Effector memory CD8-positive, alpha-beta T cell (primary cell): ENCODE results near the gene UGT2A2.

Experiments
- ATAC-seq: fragments of 150-1000 bp; cut with Tn5 transposase; replicated peaks from 2 replicates; pipeline ENCODE4 v1.10.0; 2021; ENCODE audit warnings: mild to moderate bottlenecking, moderate library complexity
- DNase-seq, 3 experiments: peaks; one replicate each; pipeline ENCODE4 v3.0.0; 2021
- H3K27ac Mint-ChIP-seq, 2 donors: one replicate each; pipeline ENCODE4 v1.8.0; 2022; ENCODE audit warnings: mild to moderate bottlenecking in 2 of 2, mixed read lengths in 2 of 2, moderate library complexity in 2 of 2
- H3K27me3 Mint-ChIP-seq, 2 donors: one replicate each; pipeline ENCODE4 v1.8.0; 2022; ENCODE audit warnings: mixed read lengths in 2 of 2
- H3K36me3 Mint-ChIP-seq: one replicate; pipeline ENCODE4 v1.8.0; 2022; ENCODE audit warnings: mild to moderate bottlenecking, moderate library complexity, mixed read lengths; ENCODE audit not compliant: insufficient read depth
- H3K4me1 Mint-ChIP-seq, 2 donors: one replicate each; pipeline ENCODE4 v1.8.0; 2022; ENCODE audit warnings: low read depth in 2 of 2, mixed read lengths in 2 of 2
- H3K4me3 Mint-ChIP-seq, 2 donors: one replicate each; pipeline ENCODE4 v1.8.0; 2022; ENCODE audit warnings: mild to moderate bottlenecking in 2 of 2, mixed read lengths in 2 of 2, moderate library complexity in 2 of 2
- H3K9me3 Mint-ChIP-seq, 2 donors: one replicate each; pipeline ENCODE4 v1.8.0; 2022; ENCODE audit warnings: mixed read lengths in 2 of 2

Gene UGT2A2

GRCh38 chr4:69610484-69610883 is 29.0 kb downstream of the UGT2A2 start:
- Mint-ChIP-seq H3K9me3 (peaks cover 3 to 8% of the 10 kb centered on the region in 2 donors), H3K4me3 (no peak overlapping the region), H3K27me3 (no peaks in the 10 kb centered on the region), H3K4me1 (no peaks in the 10 kb centered on the region), H3K36me3 (no peaks in the 10 kb centered on the region), H3K27ac (no peak overlapping the region)
- ATAC-seq (no peak), DNase-seq (no peak)

- no peaks in the 10 kb centered on the region for H3K36me3 Mint-ChIP-seq
- DNase-seq, result no peak
Measured at GRCh38 chr4:69601065-69601464, 38.4 kb downstream of the UGT2A2 start.

GRCh38 chr4:69600013-69600412 is 39.4 kb downstream of the UGT2A2 start:
- H3K27me3 Mint-ChIP-seq, result no peaks in the 10 kb centered on the region
- H3K36me3 Mint-ChIP-seq, result no peaks in the 10 kb centered on the region
- ATAC-seq (no peak), DNase-seq (no peak)
- no peaks in the 10 kb centered on the region for H3K4me1 Mint-ChIP-seq
- no peak overlapping the region for H3K4me3 Mint-ChIP-seq
- no peak overlapping the region for H3K27ac Mint-ChIP-seq
- no peaks in the 10 kb centered on the region for H3K9me3 Mint-ChIP-seq

More at GRCh38 chr4:69601065-69601464, 38.4 kb downstream of the UGT2A2 start:
- no peak overlapping the region for H3K4me3 Mint-ChIP-seq
- no peak for ATAC-seq
- no peaks in the 10 kb centered on the region for H3K4me1 Mint-ChIP-seq
- no peak overlapping the region for H3K27ac Mint-ChIP-seq
- H3K27me3 Mint-ChIP-seq, result no peaks in the 10 kb centered on the region
- no peaks in the 10 kb centered on the region for H3K9me3 Mint-ChIP-seq

- Mint-ChIP-seq H3K4me1 (no peaks in the 10 kb centered on the region), H3K9me3 (peaks cover 0 to 2% of the 10 kb centered on the region in 2 donors), H3K27me3 (no peaks in the 10 kb centered on the region), H3K27ac (no peak overlapping the region), H3K36me3 (no peaks in the 10 kb centered on the region), H3K4me3 (no peak overlapping the region)
- DNase-seq (no peak), ATAC-seq (no peak)
Measured at GRCh38 chr4:69594382-69594781, 45.1 kb downstream of the UGT2A2 start.

GRCh38 chr4:69591364-69591763 is 48.1 kb downstream of the UGT2A2 start:
- H3K27ac Mint-ChIP-seq, result no peak overlapping the region
- ATAC-seq, result no peak
- no peak overlapping the region for H3K4me3 Mint-ChIP-seq
- H3K36me3 Mint-ChIP-seq, result no peaks in the 10 kb centered on the region
- H3K9me3 Mint-ChIP-seq, result peaks cover 0 to 2% of the 10 kb centered on the region in 2 donors
- H3K27me3 Mint-ChIP-seq, result no peaks in the 10 kb centered on the region
- no peaks in the 10 kb centered on the region for H3K4me1 Mint-ChIP-seq
- no peak for DNase-seq

GRCh38 chr4:69589884-69590283 is 49.6 kb downstream of the UGT2A2 start:
- H3K27ac Mint-ChIP-seq, result no peak overlapping the region
- peaks cover 0 to 2% of the 10 kb centered on the region in 2 donors for H3K9me3 Mint-ChIP-seq
- no peaks in the 10 kb centered on the region for H3K27me3 Mint-ChIP-seq

GRCh38 chr4:69584135-69584534 is 55.3 kb downstream of the UGT2A2 start:
- H3K9me3 Mint-ChIP-seq, result no peaks in the 10 kb centered on the region
- no peaks in the 10 kb centered on the region for H3K27me3 Mint-ChIP-seq
- H3K36me3 Mint-ChIP-seq, result no peaks in the 10 kb centered on the region
- ATAC-seq (no peak), DNase-seq (no peak)
- H3K4me3 Mint-ChIP-seq, result no peak overlapping the region
- no peaks in the 10 kb centered on the region for H3K4me1 Mint-ChIP-seq
- H3K27ac Mint-ChIP-seq, result no peak overlapping the region

More at GRCh38 chr4:69589884-69590283, 49.6 kb downstream of the UGT2A2 start:
- Mint-ChIP-seq H3K36me3 (no peaks in the 10 kb centered on the region), H3K4me3 (no peak overlapping the region), H3K4me1 (no peaks in the 10 kb centered on the region)
- DNase-seq (no peak), ATAC-seq (no peak)

GRCh38 chr4:69583543-69583942 is 55.9 kb downstream of the UGT2A2 start:
- ATAC-seq (no peak), DNase-seq (no peak)
- Mint-ChIP-seq H3K27ac (no peak overlapping the region), H3K4me3 (no peak overlapping the region), H3K36me3 (no peaks in the 10 kb centered on the region), H3K27me3 (no peaks in the 10 kb centered on the region), H3K4me1 (no peaks in the 10 kb centered on the region), H3K9me3 (peaks cover 0 to 2% of the 10 kb centered on the region in 2 donors)

- DNase-seq (no peak), ATAC-seq (no peak)
- H3K36me3 Mint-ChIP-seq, result no peaks in the 10 kb centered on the region
- no peaks in the 10 kb centered on the region for H3K4me1 Mint-ChIP-seq
- H3K4me3 Mint-ChIP-seq, result no peak overlapping the region
- no peak overlapping the region for H3K27ac Mint-ChIP-seq
- H3K9me3 Mint-ChIP-seq, result peaks cover 0 to 9% of the 10 kb centered on the region in 2 donors
- no peaks in the 10 kb centered on the region for H3K27me3 Mint-ChIP-seq
Measured at GRCh38 chr4:69577245-69577644, 62.2 kb downstream of the UGT2A2 start.

GRCh38 chr4:69576251-69576877 is 63.1 kb downstream of the UGT2A2 start:
- no peaks in the 10 kb centered on the region for H3K27me3 Mint-ChIP-seq
- no peaks in the 10 kb centered on the region for H3K4me1 Mint-ChIP-seq
- H3K27ac Mint-ChIP-seq, result no peak overlapping the region
- H3K9me3 Mint-ChIP-seq, result peaks cover 0 to 10% of the 10 kb centered on the region in 2 donors
- no peak for DNase-seq
- ATAC-seq, result no peak
- H3K36me3 Mint-ChIP-seq, result no peaks in the 10 kb centered on the region
- no peak overlapping the region for H3K4me3 Mint-ChIP-seq

GRCh38 chr4:69568787-69569186 is 70.7 kb downstream of the UGT2A2 start:
- Mint-ChIP-seq H3K4me3 (no peak overlapping the region), H3K27me3 (no peaks in the 10 kb centered on the region), H3K9me3 (peaks cover 0 to 3% of the 10 kb centered on the region in 2 donors), H3K27ac (no peak overlapping the region), H3K36me3 (no peaks in the 10 kb centered on the region), H3K4me1 (no peaks in the 10 kb centered on the region)
- ATAC-seq (no peak), DNase-seq (no peak)

- H3K27me3 Mint-ChIP-seq, result no peaks in the 10 kb centered on the region
- H3K27ac Mint-ChIP-seq, result no peak overlapping the region
- H3K9me3 Mint-ChIP-seq, result peaks cover 0 to 1% of the 10 kb centered on the region in 2 donors
- DNase-seq (no peak), ATAC-seq (no peak)
- H3K36me3 Mint-ChIP-seq, result no peaks in the 10 kb centered on the region
- no peak overlapping the region for H3K4me3 Mint-ChIP-seq
- H3K4me1 Mint-ChIP-seq, result no peaks in the 10 kb centered on the region
Measured at GRCh38 chr4:69563424-69563823, 76.0 kb downstream of the UGT2A2 start.

- H3K4me3 Mint-ChIP-seq, result no peak overlapping the region
- no peaks in the 10 kb centered on the region for H3K4me1 Mint-ChIP-seq
- H3K27me3 Mint-ChIP-seq, result no peaks in the 10 kb centered on the region
- no peak for DNase-seq
- no peak for ATAC-seq
- no peak overlapping the region for H3K27ac Mint-ChIP-seq
- H3K9me3 Mint-ChIP-seq, result peaks cover 8 to 13% of the 10 kb centered on the region in 2 donors
- no peaks in the 10 kb centered on the region for H3K36me3 Mint-ChIP-seq
Measured at GRCh38 chr4:69549651-69550050, 89.8 kb downstream of the UGT2A2 start.

GRCh38 chr4:69546134-69546765 is 93.2 kb downstream of the UGT2A2 start:
- Mint-ChIP-seq H3K4me1 (no peaks in the 10 kb centered on the region), H3K27ac (no peak overlapping the region), H3K27me3 (no peaks in the 10 kb centered on the region), H3K9me3 (peaks cover 8 to 10% of the 10 kb centered on the region in 2 donors), H3K4me3 (no peak overlapping the region), H3K36me3 (no peaks in the 10 kb centered on the region)
- DNase-seq, result no peak
- no peak for ATAC-seq
